HEK293 (cell line): Measurements from ENCODE around the gene CXXC4.

ENCODE experiments used
- CTCF ChIP-seq: fragments of 450-650 bp; formaldehyde crosslinking; IDR thresholded peaks from 2 replicates; pipeline ENCODE4 v1.5.1; 2016; ENCODE audit warnings: missing biosample characterization, missing genetic modification characterization
- ZBTB8A ChIP-seq: fragments of 450-650 bp; formaldehyde crosslinking; IDR thresholded peaks from 2 replicates; pipeline ENCODE4 v1.5.1; 2016; ENCODE audit warnings: missing biosample characterization, missing genetic modification characterization
- ZNF23 ChIP-seq: fragments of 450-650 bp; formaldehyde crosslinking; IDR thresholded peaks from 2 replicates; pipeline ENCODE4 v1.5.1; 2016; ENCODE audit warnings: missing biosample characterization, missing genetic modification characterization, borderline replicate concordance
- ZNF324 ChIP-seq: fragments of 450-650 bp; formaldehyde crosslinking; IDR thresholded peaks from 2 replicates; pipeline ENCODE4 v1.5.1; 2016; ENCODE audit warnings: missing biosample characterization, missing genetic modification characterization
- ZNF548 ChIP-seq: fragments of 450-650 bp; formaldehyde crosslinking; IDR thresholded peaks from 2 replicates; pipeline ENCODE4 v1.5.1; 2016; ENCODE audit warnings: missing biosample characterization, missing genetic modification characterization
- TF ChIP-seq, protein P1 (sequence below): fragments of 450-650 bp; formaldehyde crosslinking; IDR thresholded peaks from 2 replicates; pipeline ENCODE4 v1.5.1; 2016; ENCODE audit warnings: missing biosample characterization, missing genetic modification characterization

- TF ChIP-seq ZBTB8A (tag by site-specific recombination) (no peak), ZNF324 (no peak), ZNF23 (tag by site-specific recombination) (no peak), CTCF (tag by site-specific recombination) (no peak), ZNF548 (no peak)
- TF ChIP-seq, protein P1, sequence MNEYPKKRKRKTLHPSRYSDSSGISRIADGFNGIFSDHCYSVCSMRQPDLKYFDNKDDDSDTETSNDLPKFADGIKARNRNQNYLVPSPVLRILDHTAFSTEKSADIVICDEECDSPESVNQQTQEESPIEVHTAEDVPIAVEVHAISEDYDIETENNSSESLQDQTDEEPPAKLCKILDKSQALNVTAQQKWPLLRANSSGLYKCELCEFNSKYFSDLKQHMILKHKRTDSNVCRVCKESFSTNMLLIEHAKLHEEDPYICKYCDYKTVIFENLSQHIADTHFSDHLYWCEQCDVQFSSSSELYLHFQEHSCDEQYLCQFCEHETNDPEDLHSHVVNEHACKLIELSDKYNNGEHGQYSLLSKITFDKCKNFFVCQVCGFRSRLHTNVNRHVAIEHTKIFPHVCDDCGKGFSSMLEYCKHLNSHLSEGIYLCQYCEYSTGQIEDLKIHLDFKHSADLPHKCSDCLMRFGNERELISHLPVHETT (tag by site-specific recombination) = no peak
Measured at GRCh38 chr4:104501290-104501689, 6.6 kb upstream of the CXXC4 start.
